ENCODE results near the gene SEMA6B. TPM values are rescaled to one million over a fixed set of nuclear protein-coding genes. Genes with fewer than 3 reads are reported as not detected.

The SEMA6B gene
- total RNA-seq, 1 experiment from 2014 or later, result 5.7 TPM

DNA sequence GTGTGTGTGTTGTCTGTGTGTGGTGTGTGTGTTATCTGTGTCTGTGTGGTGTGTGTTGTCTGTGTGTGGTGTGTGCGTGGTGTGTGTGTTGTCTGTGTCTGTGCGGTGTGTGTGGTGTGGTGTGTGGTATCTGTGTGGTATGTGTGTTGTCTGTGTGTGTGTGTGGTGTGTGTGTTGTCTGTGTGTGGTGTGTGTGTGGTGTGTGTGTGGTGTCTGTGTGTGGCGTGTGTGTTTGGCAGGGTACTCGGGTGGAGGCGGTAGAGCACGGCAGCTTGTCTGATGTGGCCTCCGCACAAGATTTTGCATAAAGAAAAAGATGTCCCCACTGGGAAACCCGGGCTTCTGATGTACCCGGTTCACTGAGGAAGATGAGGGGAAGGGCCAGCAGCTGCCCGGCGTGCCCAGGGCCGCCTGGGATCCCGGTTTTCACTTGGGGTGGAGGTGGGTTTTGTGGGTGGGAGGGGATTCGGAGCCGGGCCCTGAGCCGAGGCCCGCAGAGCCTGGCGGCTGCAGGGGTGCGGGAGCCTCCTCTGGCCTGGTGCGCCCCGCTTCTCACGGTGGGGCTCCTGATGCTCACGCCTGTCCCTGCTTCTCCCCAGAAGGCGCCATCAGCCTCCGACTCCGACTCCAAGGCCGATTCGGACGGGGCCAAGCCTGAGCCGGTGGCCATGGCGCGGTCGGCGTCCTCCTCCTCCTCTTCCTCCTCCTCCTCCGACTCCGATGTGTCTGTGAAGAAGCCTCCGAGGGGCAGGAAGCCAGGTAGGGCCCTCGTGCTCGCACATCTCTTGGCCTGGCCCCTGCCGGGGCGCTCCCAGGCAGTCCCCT, 66.2 kb downstream of the SEMA6B start:
- Histone ChIP-seq H3K27ac (ENCODE audit: low read length) (no peak overlapping the region), H3K4me1 (ENCODE audit: control insufficient read depth, insufficient read depth, low read length) (no peaks in the 10 kb centered on the region), H3K36me3 (ENCODE audit: control insufficient read depth, insufficient read depth, low read length) (no peaks in the 10 kb centered on the region), H3K4me3 (ENCODE audit: low read depth in 2 of 2, low read length in 2 of 2) (no peak overlapping the region), H3K9me3 (ENCODE audit: control insufficient read depth, insufficient read depth, low read depth, low read length) (no peaks in the 10 kb centered on the region), H3K27me3 (ENCODE audit: control insufficient read depth, insufficient read depth, low read length) (no peaks in the 10 kb centered on the region)
- no TSS peak for BruUV-seq (replicated peaks)
- intact Hi-C loops (cut with micrococcal nuclease; ENCODE audit: unreplicated experiment) (no loop called here), in situ Hi-C loops (cut with HindIII; ENCODE audit: low pct_unique_long_range_greater_than_20kb, low sequenced_read_pairs) (no loop called here)
- DNase-seq (ENCODE audit: low read depth, low spot score) (no peak), ATAC-seq (no peak)
- no peak for TF ChIP-seq TCF7L2 (IDR thresholded peaks at IDR 0.05; ENCODE audit: low read depth, low read length)
- TF ChIP-seq, protein P1, sequence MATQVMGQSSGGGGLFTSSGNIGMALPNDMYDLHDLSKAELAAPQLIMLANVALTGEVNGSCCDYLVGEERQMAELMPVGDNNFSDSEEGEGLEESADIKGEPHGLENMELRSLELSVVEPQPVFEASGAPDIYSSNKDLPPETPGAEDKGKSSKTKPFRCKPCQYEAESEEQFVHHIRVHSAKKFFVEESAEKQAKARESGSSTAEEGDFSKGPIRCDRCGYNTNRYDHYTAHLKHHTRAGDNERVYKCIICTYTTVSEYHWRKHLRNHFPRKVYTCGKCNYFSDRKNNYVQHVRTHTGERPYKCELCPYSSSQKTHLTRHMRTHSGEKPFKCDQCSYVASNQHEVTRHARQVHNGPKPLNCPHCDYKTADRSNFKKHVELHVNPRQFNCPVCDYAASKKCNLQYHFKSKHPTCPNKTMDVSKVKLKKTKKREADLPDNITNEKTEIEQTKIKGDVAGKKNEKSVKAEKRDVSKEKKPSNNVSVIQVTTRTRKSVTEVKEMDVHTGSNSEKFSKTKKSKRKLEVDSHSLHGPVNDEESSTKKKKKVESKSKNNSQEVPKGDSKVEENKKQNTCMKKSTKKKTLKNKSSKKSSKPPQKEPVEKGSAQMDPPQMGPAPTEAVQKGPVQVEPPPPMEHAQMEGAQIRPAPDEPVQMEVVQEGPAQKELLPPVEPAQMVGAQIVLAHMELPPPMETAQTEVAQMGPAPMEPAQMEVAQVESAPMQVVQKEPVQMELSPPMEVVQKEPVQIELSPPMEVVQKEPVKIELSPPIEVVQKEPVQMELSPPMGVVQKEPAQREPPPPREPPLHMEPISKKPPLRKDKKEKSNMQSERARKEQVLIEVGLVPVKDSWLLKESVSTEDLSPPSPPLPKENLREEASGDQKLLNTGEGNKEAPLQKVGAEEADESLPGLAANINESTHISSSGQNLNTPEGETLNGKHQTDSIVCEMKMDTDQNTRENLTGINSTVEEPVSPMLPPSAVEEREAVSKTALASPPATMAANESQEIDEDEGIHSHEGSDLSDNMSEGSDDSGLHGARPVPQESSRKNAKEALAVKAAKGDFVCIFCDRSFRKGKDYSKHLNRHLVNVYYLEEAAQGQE (IDR thresholded peaks at IDR 0.05; ENCODE audit: insufficient read depth in 1 of 2, low read depth in 2 of 2, low read length in 1 of 2), result no peak
- TF ChIP-seq SIN3A (IDR thresholded peaks at IDR 0.05; ENCODE audit: borderline replicate concordance, insufficient read depth, low read depth, low read length), result no peak
- TF ChIP-seq POLR2AphosphoS5 (IDR thresholded peaks at IDR 0.05; ENCODE audit: low read depth, low read length), result no peak
- TF ChIP-seq CTCF (IDR thresholded peaks at IDR 0.05), result no peak
- ChIA-PET POLR2A (no interaction called here), CTCF (no interaction called here)

Other genes with a start within 250 kb of the SEMA6B start
- gene STAP2, start 220.9 kb downstream of the SEMA6B start, total RNA-seq (2021; ENCODE audit: unreplicated experiment), result 10.0 TPM
- 22.9 TPM for gene MPND, start 216.1 kb downstream of the SEMA6B start, total RNA-seq (2021; ENCODE audit: unreplicated experiment)
- 57.1 TPM for gene SH3GL1, start 159.1 kb downstream of the SEMA6B start, total RNA-seq (2021; ENCODE audit: unreplicated experiment)
- gene CHAF1A, start 157.0 kb downstream of the SEMA6B start, total RNA-seq (2021; ENCODE audit: unreplicated experiment), result 45.4 TPM
- gene UBXN6, start 101.9 kb downstream of the SEMA6B start, total RNA-seq (2021; ENCODE audit: unreplicated experiment), result 55.6 TPM
- gene HDGFL2, start 87.4 kb downstream of the SEMA6B start, total RNA-seq (2021; ENCODE audit: unreplicated experiment), result 56.9 TPM
- gene PLIN4, start 41.2 kb downstream of the SEMA6B start, total RNA-seq (2021; ENCODE audit: unreplicated experiment), result 10.2 TPM
- 0.64 TPM for gene PLIN5, start 24.5 kb downstream of the SEMA6B start, total RNA-seq (2021; ENCODE audit: unreplicated experiment)
- 0.08 TPM for gene LRG1, start 19.6 kb downstream of the SEMA6B start, total RNA-seq (2021; ENCODE audit: unreplicated experiment)
- gene TNFAIP8L1, start 79.8 kb upstream of the SEMA6B start, total RNA-seq (2021; ENCODE audit: unreplicated experiment), result 4.8 TPM
- 78.1 TPM for gene MYDGF, start 110.7 kb upstream of the SEMA6B start, total RNA-seq (2021; ENCODE audit: unreplicated experiment)
- 108 TPM for gene DPP9, start 164.2 kb upstream of the SEMA6B start, total RNA-seq (2021; ENCODE audit: unreplicated experiment)
- gene FEM1A, start 232.1 kb upstream of the SEMA6B start, total RNA-seq (2021; ENCODE audit: unreplicated experiment), result 13.4 TPM

All from Panc1 (cell line).